HCT116 (cell line): ENCODE measurements around the gene C1orf174. TPM values are rescaled to one million over a fixed set of nuclear protein-coding genes. Genes with fewer than 3 reads are reported as not detected.

Source experiments
- ATAC-seq: fragments of 200-7000 bp; cut with Tn5 transposase; 2 replicates; pipeline ENCODE4 v1.9.1; 2020; ENCODE audit warnings: mild to moderate bottlenecking, moderate library complexity
- BruUV-seq: library from RNA; stranded (reverse); fragments of 400-500 nt; replicated peaks from 2 replicates; lab custom pipeline; 2021; lab: Mats Ljungman, UMichigan
- CTCF ChIA-PET: fragments of 300-600 bp; sonication (Branson Sonifier 250); formaldehyde crosslinking; loops from one replicate; lab custom pipeline; 2021; ENCODE audit warnings: antibody characterized with exemption; lab: Charles Lee
- POLR2A ChIA-PET: fragments of 300-600, 350-600 bp; sonication (Branson Sonifier 250); formaldehyde crosslinking; loops from one replicate; lab custom pipeline; 2021; ENCODE audit warnings: antibody characterized with exemption; lab: Charles Lee
- RAD21 ChIA-PET, 2 experiments: fragments of 300-600 bp; sonication (Branson Sonifier 250); formaldehyde crosslinking; loops; one replicate each; lab custom pipeline; 2023; ENCODE audit warnings: low total read pairs in 2 of 2; ENCODE audit not compliant: uncharacterized antibody in 2 of 2, unreplicated experiment in 2 of 2, low non-redundant PET in 1 of 2; lab: Charles Lee
- DNase-seq: peaks from one replicate; pipeline ENCODE4 v3.0.0-alpha.2; 2010; ENCODE audit warnings: low read depth, low spot score
- H2AFZ ChIP-seq: fragments of 200-600 bp; shearing (Covaris generic), sonication (generic); 2 replicates; pipeline ENCODE4 v1.6.1; 2017; ENCODE audit warnings: low read depth, mixed run types, mixed read lengths, antibody characterized with exemption, low read length; ENCODE audit not compliant: poor library complexity, severe bottlenecking
- H3K27ac ChIP-seq: 2 replicates; pipeline ENCODE4 v1.5.1; 2012; ENCODE audit warnings: low read depth, low read length
- H3K27me3 ChIP-seq: fragments of 200-600 bp; sonication (generic); 2 replicates; pipeline ENCODE4 v1.6.1; 2016; ENCODE audit warnings: mixed run types, low read length, mixed read lengths; ENCODE audit not compliant: insufficient read depth
- H3K36me3 ChIP-seq, 2 experiments: fragments of 200-500 bp in 1 of 2; fragments of 200-600 bp in 1 of 2; sonication (Bioruptor generic) in 1 of 2; sonication (generic) in 1 of 2; 2 replicates each; pipeline versions ENCODE4 v1.5.1 to v1.6.1; 2014 to 2016; ENCODE audit warnings: low read length in 2 of 2, inconsistent platforms in 1 of 2, mixed read lengths in 1 of 2, mixed run types in 1 of 2; ENCODE audit not compliant: insufficient read depth in 2 of 2, control insufficient read depth in 1 of 2
- H3K4me1 ChIP-seq, 2 experiments: fragments of 200-600 bp in 1 of 2; sonication (generic) in 1 of 2; 2 replicates each; pipeline versions ENCODE4 v1.5.1 to v1.6.1; 2012 to 2017; ENCODE audit warnings: low read length in 2 of 2, inconsistent platforms in 1 of 2, mild to moderate bottlenecking in 1 of 2, mixed read lengths in 1 of 2, mixed run types in 1 of 2, moderate library complexity in 1 of 2; ENCODE audit not compliant: insufficient read depth in 2 of 2, control insufficient read depth in 1 of 2
- H3K4me2 ChIP-seq: fragments of 200-600 bp; sonication (generic); 2 replicates; pipeline ENCODE4 v1.6.1; 2017; ENCODE audit warnings: mixed run types, low read length, mixed read lengths
- H3K4me3 ChIP-seq, 2 experiments: fragments of 200-600 bp in 1 of 2; sonication (generic) in 1 of 2; replicated peaks in 1 of 2; 2 replicates each; pipeline ENCODE4 v1.5.1; 2011 to 2016; ENCODE audit warnings: low read length in 2 of 2, control low read depth in 1 of 2, low read depth in 1 of 2, mild to moderate bottlenecking in 1 of 2, mixed read lengths in 1 of 2, mixed run types in 1 of 2
- H3K79me2 ChIP-seq: fragments of 200-600 bp; sonication (generic); 2 replicates; pipeline ENCODE4 v1.6.1; 2017; ENCODE audit warnings: mild to moderate bottlenecking, mixed run types, low read length, moderate library complexity, mixed read lengths; ENCODE audit not compliant: insufficient read depth
- H3K9ac ChIP-seq: fragments of 200-600 bp; sonication (generic); 2 replicates; pipeline ENCODE4 v1.6.1; 2016; ENCODE audit warnings: low read length, mixed read lengths
- H3K9me2 ChIP-seq: fragments of 200-600 bp; sonication (generic), shearing (Covaris generic); 2 replicates; pipeline ENCODE4 v1.6.1; 2017; ENCODE audit warnings: mixed run types, mild to moderate bottlenecking, moderate library complexity; ENCODE audit not compliant: insufficient read depth
- H3K9me3 ChIP-seq, 2 experiments: fragments of 200-500 bp in 1 of 2; fragments of 200-600 bp in 1 of 2; sonication (Bioruptor generic) in 1 of 2; sonication (generic) in 1 of 2; 2 replicates each; pipeline ENCODE4 v1.6.1; 2014 to 2017; ENCODE audit warnings: low read length in 2 of 2, mixed read lengths in 2 of 2, inconsistent platforms in 1 of 2, low read depth in 1 of 2, mild to moderate bottlenecking in 1 of 2, mixed run types in 1 of 2, moderate library complexity in 1 of 2; ENCODE audit not compliant: control insufficient read depth in 1 of 2, insufficient read depth in 1 of 2
- H4K20me1 ChIP-seq: fragments of 200-600 bp; sonication (generic), shearing (Covaris generic); 2 replicates; pipeline ENCODE4 v1.6.1; 2017; ENCODE audit warnings: mixed run types, mild to moderate bottlenecking, moderate library complexity; ENCODE audit not compliant: insufficient read depth
- CBX3 ChIP-seq: IDR thresholded peaks from 2 replicates; pipeline ENCODE4 v1.6.1; 2012; ENCODE audit warnings: low read depth
- ELF1 ChIP-seq: IDR thresholded peaks from 2 replicates; pipeline ENCODE4 v1.6.1; 2012; ENCODE audit warnings: low read depth, borderline replicate concordance
- RAD21 ChIP-seq: IDR thresholded peaks from 2 replicates; pipeline ENCODE4 v1.6.1; 2012; ENCODE audit warnings: low read depth, mild to moderate bottlenecking
- SP1 ChIP-seq: IDR thresholded peaks from 2 replicates; pipeline ENCODE4 v1.6.1; 2012; ENCODE audit warnings: low read depth
- SRF ChIP-seq: IDR thresholded peaks from 2 replicates; pipeline ENCODE4 v1.6.1; 2012; ENCODE audit warnings: low read depth
- TCF7L2 ChIP-seq: IDR thresholded peaks from 2 replicates; pipeline ENCODE4 v1.7.0; 2011; ENCODE audit warnings: borderline replicate concordance, inconsistent platforms; ENCODE audit not compliant: insufficient read depth, insufficient read length; ENCODE audit errors: extremely low read depth
- ZNF274 ChIP-seq: fragments of 200-500 bp; sonication (Bioruptor generic); IDR thresholded peaks from 2 replicates; pipeline ENCODE4 v1.6.1; 2014; ENCODE audit warnings: mild to moderate bottlenecking, low read depth, low read length, inconsistent platforms
- intact Hi-C: fragments of 100-400 bp; cut with micrococcal nuclease; formaldehyde crosslinking; loops from 2 replicates; pipeline ENCODE4 v1.10.0; 2022
- total RNA-seq: library from RNA; stranded (reverse); gene quantifications from one replicate; pipeline ENCODE4 v1.2.1, GENCODE V29; 2021; ENCODE audit not compliant: unreplicated experiment
- TF ChIP-seq, protein P1 (sequence below): IDR thresholded peaks from 2 replicates; pipeline ENCODE4 v1.6.1; 2011; ENCODE audit warnings: mild to moderate bottlenecking, low read length, moderate library complexity; ENCODE audit not compliant: insufficient replicate concordance; ENCODE audit errors: extremely low read depth
- TF ChIP-seq, protein P2 (sequence below): IDR thresholded peaks from 2 replicates; pipeline ENCODE4 v1.6.1; 2012; ENCODE audit warnings: low read depth

C1orf174 gene
- total RNA-seq, 1 experiment from 2014 or later = 33.7 TPM

DNA sequence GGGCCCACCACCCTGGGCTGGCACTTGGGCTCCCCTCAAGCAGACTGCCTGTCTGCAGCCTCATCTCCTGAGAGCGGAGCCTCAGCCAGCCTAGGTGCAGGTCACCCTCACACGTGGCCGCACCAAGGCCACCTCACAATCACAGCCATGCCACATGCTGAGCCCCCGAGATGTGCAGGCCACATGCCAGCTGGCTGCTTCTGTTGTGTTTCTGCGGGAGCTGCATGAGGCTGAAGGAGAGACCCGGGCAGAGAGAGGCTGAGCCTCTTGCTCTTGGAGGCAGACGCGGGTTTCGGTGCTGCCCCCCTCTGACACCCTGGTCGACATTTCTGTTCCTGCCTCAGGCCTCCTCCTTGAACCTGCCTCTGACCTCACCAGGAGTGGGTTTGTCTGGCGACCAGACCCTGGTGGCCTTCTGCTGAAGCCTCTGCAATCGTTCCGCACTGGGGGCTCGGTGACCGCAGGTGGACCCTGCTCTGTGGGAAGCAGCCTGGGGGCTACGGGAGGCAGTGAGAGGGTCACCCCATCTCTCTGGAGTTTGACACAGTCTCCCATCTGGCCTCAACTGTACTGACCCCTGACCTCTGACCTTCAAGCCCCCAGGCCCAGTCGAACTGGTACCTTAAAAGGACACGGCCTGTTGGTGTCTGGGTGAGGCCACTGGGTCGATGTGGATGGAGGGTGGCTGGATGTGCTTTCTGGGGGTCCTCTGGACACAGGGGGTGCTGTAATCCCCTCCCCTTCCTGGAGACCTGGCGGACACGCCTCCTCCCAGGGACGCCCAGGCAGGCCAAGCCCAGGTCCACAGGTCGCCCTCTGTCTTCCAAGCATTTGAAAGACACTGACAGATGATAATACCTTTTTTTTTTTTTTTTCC, 13.0 kb upstream of the C1orf174 start:
- Histone ChIP-seq H3K4me2 (no peak overlapping the region), H3K4me1 (peaks cover 0 to 4% of the 10 kb centered on the region in 2 experiments; a peak in 2 of 4 replicates), H2AFZ (no peak overlapping the region), H3K27me3 (no peaks in the 10 kb centered on the region; the same call in 1 of the 2 replicates), H3K36me3 (no peaks in the 10 kb centered on the region), H3K4me3 (no peak overlapping the region), H3K79me2 (no peaks in the 10 kb centered on the region), H3K27ac (no peak overlapping the region), H4K20me1 (no peaks in the 10 kb centered on the region), H3K9me3 (no peaks in the 10 kb centered on the region), H3K9me2 (no peaks in the 10 kb centered on the region), H3K9ac (no peak overlapping the region)
- no peak for TF ChIP-seq RAD21
- TF ChIP-seq ZNF274 = no peak
- TF ChIP-seq ELF1 = no peak
- TF ChIP-seq, protein P1, sequence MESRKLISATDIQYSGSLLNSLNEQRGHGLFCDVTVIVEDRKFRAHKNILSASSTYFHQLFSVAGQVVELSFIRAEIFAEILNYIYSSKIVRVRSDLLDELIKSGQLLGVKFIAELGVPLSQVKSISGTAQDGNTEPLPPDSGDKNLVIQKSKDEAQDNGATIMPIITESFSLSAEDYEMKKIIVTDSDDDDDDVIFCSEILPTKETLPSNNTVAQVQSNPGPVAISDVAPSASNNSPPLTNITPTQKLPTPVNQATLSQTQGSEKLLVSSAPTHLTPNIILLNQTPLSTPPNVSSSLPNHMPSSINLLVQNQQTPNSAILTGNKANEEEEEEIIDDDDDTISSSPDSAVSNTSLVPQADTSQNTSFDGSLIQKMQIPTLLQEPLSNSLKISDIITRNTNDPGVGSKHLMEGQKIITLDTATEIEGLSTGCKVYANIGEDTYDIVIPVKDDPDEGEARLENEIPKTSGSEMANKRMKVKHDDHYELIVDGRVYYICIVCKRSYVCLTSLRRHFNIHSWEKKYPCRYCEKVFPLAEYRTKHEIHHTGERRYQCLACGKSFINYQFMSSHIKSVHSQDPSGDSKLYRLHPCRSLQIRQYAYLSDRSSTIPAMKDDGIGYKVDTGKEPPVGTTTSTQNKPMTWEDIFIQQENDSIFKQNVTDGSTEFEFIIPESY = no peak
- no peak for TF ChIP-seq TCF7L2
- TF ChIP-seq SP1 = no peak
- TF ChIP-seq, protein P2, sequence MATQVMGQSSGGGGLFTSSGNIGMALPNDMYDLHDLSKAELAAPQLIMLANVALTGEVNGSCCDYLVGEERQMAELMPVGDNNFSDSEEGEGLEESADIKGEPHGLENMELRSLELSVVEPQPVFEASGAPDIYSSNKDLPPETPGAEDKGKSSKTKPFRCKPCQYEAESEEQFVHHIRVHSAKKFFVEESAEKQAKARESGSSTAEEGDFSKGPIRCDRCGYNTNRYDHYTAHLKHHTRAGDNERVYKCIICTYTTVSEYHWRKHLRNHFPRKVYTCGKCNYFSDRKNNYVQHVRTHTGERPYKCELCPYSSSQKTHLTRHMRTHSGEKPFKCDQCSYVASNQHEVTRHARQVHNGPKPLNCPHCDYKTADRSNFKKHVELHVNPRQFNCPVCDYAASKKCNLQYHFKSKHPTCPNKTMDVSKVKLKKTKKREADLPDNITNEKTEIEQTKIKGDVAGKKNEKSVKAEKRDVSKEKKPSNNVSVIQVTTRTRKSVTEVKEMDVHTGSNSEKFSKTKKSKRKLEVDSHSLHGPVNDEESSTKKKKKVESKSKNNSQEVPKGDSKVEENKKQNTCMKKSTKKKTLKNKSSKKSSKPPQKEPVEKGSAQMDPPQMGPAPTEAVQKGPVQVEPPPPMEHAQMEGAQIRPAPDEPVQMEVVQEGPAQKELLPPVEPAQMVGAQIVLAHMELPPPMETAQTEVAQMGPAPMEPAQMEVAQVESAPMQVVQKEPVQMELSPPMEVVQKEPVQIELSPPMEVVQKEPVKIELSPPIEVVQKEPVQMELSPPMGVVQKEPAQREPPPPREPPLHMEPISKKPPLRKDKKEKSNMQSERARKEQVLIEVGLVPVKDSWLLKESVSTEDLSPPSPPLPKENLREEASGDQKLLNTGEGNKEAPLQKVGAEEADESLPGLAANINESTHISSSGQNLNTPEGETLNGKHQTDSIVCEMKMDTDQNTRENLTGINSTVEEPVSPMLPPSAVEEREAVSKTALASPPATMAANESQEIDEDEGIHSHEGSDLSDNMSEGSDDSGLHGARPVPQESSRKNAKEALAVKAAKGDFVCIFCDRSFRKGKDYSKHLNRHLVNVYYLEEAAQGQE = no peak
- TF ChIP-seq CBX3 = no peak
- TF ChIP-seq SRF = no peak
- no peak for DNase-seq
- ChIA-PET CTCF (no interaction called here), RAD21 (no interaction called here), POLR2A (no interaction called here)
- intact Hi-C loops = no loop called here
- BruUV-seq = no TSS peak
- ATAC-seq = no peak
